G401.6 (cell line): ENCODE measurements around the gene KRT36.

Experiments used
- FAIRE-seq: peaks from 2 replicates; lab custom pipeline; 2012; peaks lifted over from hg19 to GRCh38; lab: Jason Lieb, UNC

The KRT36 gene

GRCh38 chr17:41476866-41477815 is 12.6 kb downstream of the KRT36 start:
- FAIRE-seq: no peak

- no peak for FAIRE-seq
These were observed 14.3 kb downstream of the KRT36 start for GRCh38 chr17:41475421-41475820.

- no peak for FAIRE-seq
These were observed 14.8 kb downstream of the KRT36 start for GRCh38 chr17:41474863-41475262.

GRCh38 chr17:41468346-41468745 is 21.4 kb downstream of the KRT36 start:
- no peak for FAIRE-seq

- FAIRE-seq: no peak
These were observed 22.1 kb downstream of the KRT36 start for GRCh38 chr17:41467561-41467960.

- FAIRE-seq: no peak
These were observed 22.7 kb downstream of the KRT36 start, which contains the start of gene KRT32 for GRCh38 chr17:41466988-41467387. KRT32 (minus strand) TSS chr17:41467386; CDS start chr17:41467325, 61 bp downstream.

GRCh38 chr17:41464682-41465081 is 25.0 kb downstream of the KRT36 start:
- no peak for FAIRE-seq

- FAIRE-seq: no peak
These were observed 25.5 kb downstream of the KRT36 start for GRCh38 chr17:41464173-41464572.

- FAIRE-seq: no peak
These were observed 26.0 kb downstream of the KRT36 start for GRCh38 chr17:41463746-41464145.

GRCh38 chr17:41462705-41463104 is 27.0 kb downstream of the KRT36 start:
- no peak for FAIRE-seq

- FAIRE-seq: no peak
These were observed 32.0 kb downstream of the KRT36 start for GRCh38 chr17:41457676-41458075.

- FAIRE-seq: no peak
These were observed 33.5 kb downstream of the KRT36 start for GRCh38 chr17:41456204-41456603.

GRCh38 chr17:41455236-41455635 is 34.5 kb downstream of the KRT36 start:
- no peak for FAIRE-seq

- no peak for FAIRE-seq
These were observed 36.6 kb downstream of the KRT36 start for GRCh38 chr17:41453066-41453465.

- no peak for FAIRE-seq
These were observed 37.4 kb downstream of the KRT36 start for GRCh38 chr17:41452281-41452680.

- no peak for FAIRE-seq
These were observed 38.5 kb downstream of the KRT36 start for GRCh38 chr17:41451154-41451728.

GRCh38 chr17:41449008-41449407 is 40.7 kb downstream of the KRT36 start:
- FAIRE-seq: no peak

GRCh38 chr17:41448506-41448905 is 41.2 kb downstream of the KRT36 start:
- no peak for FAIRE-seq

GRCh38 chr17:41446806-41447205 is 42.9 kb downstream of the KRT36 start:
- no peak for FAIRE-seq

GRCh38 chr17:41444640-41445039 is 45.1 kb downstream of the KRT36 start:
- FAIRE-seq: no peak

GRCh38 chr17:41444186-41444585 is 45.5 kb downstream of the KRT36 start:
- FAIRE-seq: no peak

- FAIRE-seq: no peak
These were observed 47.0 kb downstream of the KRT36 start for GRCh38 chr17:41442739-41443138.

GRCh38 chr17:41440531-41441033 is 49.1 kb downstream of the KRT36 start, which contains the start of gene KRT38:
KRT38 (minus strand) TSS chr17:41440983; CDS start chr17:41440921, 62 bp downstream.
- FAIRE-seq: no peak
